ENCODE results near the gene NLRP5. TPM values are rescaled to one million over a fixed set of nuclear protein-coding genes. Genes with fewer than 3 reads are reported as not detected.

The NLRP5 gene
- total and polyA plus RNA-seq, 9 donors = 0.17 to 2.7 (median 0.52) TPM; not detected in 6

DNA sequence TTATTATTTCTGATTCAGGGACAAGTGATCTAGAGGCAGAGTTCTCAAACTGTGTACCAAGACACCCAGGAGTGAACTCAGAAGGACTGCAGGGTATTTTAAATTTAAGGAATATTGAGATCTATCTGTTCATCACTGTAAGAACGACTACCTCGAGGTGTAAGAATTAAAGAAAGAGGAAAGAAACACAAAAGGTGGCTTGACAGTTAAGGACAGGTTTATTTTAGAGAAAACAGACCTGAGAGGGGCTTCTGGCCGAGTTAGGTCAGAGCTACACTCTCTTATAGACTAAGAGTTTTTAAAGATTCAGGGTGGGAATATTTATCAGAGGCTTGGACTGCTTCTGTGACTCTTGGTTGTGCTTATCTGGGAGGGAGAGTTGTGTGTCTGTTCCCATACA, 12.6 kb upstream of the NLRP5 start:
- Histone ChIP-seq H3K4me1 (ENCODE audit: insufficient read depth) (no peaks in the 10 kb centered on the region), H3K4me3 (no peak overlapping the region), H3K27me3 (no peaks in the 10 kb centered on the region), H3K36me3 (no peaks in the 10 kb centered on the region), H3K27ac (no peak overlapping the region), H3K9me3 (no peaks in the 10 kb centered on the region)
- WGBS, 3 donors = 36 to 48% (median 36%) methylated on average over 3 of the region's 3 CpGs
- TF ChIP-seq EP300 (IDR thresholded peaks at IDR 0.05) (no peak), POLR2A (IDR thresholded peaks at IDR 0.05) (no peak)
- TF ChIP-seq, protein P1, sequence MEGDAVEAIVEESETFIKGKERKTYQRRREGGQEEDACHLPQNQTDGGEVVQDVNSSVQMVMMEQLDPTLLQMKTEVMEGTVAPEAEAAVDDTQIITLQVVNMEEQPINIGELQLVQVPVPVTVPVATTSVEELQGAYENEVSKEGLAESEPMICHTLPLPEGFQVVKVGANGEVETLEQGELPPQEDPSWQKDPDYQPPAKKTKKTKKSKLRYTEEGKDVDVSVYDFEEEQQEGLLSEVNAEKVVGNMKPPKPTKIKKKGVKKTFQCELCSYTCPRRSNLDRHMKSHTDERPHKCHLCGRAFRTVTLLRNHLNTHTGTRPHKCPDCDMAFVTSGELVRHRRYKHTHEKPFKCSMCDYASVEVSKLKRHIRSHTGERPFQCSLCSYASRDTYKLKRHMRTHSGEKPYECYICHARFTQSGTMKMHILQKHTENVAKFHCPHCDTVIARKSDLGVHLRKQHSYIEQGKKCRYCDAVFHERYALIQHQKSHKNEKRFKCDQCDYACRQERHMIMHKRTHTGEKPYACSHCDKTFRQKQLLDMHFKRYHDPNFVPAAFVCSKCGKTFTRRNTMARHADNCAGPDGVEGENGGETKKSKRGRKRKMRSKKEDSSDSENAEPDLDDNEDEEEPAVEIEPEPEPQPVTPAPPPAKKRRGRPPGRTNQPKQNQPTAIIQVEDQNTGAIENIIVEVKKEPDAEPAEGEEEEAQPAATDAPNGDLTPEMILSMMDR (IDR thresholded peaks at IDR 0.05) = no peak
- no peak for DNase-seq
- intact Hi-C loops (cut with DNase I) = no loop called here

DNA sequence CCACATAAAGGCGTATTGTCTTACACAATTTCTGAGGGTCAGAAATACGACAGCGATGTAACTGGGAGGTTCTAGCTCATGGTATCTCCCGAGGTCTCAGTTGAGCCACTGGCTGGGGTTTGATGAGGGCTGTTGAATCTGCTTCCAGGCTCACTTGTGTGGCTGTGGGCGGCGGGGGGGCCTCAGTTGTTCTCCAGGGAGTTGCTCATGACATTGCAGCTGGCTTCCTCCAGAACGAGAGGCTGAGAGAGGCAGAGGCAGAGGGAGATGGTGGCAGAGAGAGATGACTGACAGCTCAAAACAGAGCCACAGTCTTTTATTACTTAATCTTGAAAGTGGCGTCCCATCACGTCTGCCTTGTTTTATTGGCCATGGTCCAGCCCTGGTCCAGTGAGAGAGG, 6.2 kb upstream of the NLRP5 start:
- H3K9me3 ChIP-seq = no peaks in the 10 kb centered on the region
- no peak overlapping the region for H3K4me3 ChIP-seq
- no peak for TF ChIP-seq POLR2A (IDR thresholded peaks at IDR 0.05)
- TF ChIP-seq EP300 (IDR thresholded peaks at IDR 0.05) = no peak
- TF ChIP-seq, protein P1 (IDR thresholded peaks at IDR 0.05) = no peak
- no peak for DNase-seq
- WGBS, 3 donors = 67 to 75% (median 73%) methylated on average over 9 of the region's 9 CpGs
- no peaks in the 10 kb centered on the region for H3K27me3 ChIP-seq
- H3K27ac ChIP-seq = no peak overlapping the region
- intact Hi-C loops (cut with DNase I) = no loop called here
- H3K36me3 ChIP-seq = no peaks in the 10 kb centered on the region
- H3K4me1 ChIP-seq (ENCODE audit: insufficient read depth) = no peaks in the 10 kb centered on the region

DNA sequence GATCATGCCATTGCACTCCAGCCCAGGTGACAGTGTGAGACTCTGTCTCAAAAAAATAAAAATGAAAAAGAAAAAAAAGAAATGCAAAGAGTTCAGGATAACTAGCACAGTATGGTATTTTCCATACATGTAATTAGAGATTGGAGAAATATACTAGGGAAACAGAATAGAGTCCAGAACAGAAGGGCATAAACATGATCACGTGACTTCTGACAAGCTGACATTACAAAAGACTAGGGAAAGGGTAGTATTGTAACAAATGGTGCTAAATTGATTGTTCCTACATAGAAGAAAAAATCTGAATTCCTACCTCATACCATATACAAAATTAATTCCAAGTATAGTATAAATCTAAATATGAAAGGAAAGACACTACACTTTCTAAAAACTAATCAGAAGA, 1.3 kb upstream of the NLRP5 start:
- intact Hi-C loops (cut with DNase I) = no loop called here
- Histone ChIP-seq H3K9me3 (no peaks in the 10 kb centered on the region), H3K4me1 (ENCODE audit: insufficient read depth) (no peaks in the 10 kb centered on the region), H3K36me3 (no peaks in the 10 kb centered on the region), H3K27ac (no peak overlapping the region), H3K27me3 (no peaks in the 10 kb centered on the region), H3K4me3 (no peak overlapping the region)
- 65 to 73% (median 67%) methylated on average over 1 of the region's 1 CpG for WGBS, 3 donors
- no peak for DNase-seq
- TF ChIP-seq, protein P1 (IDR thresholded peaks at IDR 0.05) = no peak
- TF ChIP-seq EP300 (IDR thresholded peaks at IDR 0.05) (no peak), POLR2A (IDR thresholded peaks at IDR 0.05) (no peak)

DNA sequence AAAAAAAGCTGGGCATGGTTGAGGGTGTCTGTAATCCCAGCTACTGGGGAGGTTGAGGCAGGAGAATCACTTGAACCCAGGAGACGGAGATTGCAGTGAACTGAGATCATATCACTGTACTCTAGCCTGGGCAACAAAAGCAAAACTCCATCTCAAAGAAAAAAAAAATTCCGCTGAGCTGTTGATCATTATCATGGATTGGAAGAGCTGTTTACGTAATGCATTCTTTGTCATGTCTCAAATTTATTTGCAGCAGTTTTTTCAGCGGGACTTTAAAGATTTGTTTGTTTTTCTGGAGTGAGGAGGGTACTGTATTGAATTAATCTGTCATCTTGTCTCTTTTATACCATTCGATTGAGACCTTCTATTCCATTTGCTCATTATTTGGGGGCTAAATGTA, 4.3 kb downstream of the NLRP5 start:
- Histone ChIP-seq H3K9me3 (no peaks in the 10 kb centered on the region), H3K4me1 (ENCODE audit: insufficient read depth) (no peaks in the 10 kb centered on the region), H3K27me3 (no peaks in the 10 kb centered on the region), H3K27ac (no peak overlapping the region), H3K4me3 (no peak overlapping the region), H3K36me3 (no peaks in the 10 kb centered on the region)
- WGBS, 3 donors = 75 to 83% (median 77%) methylated on average over 5 of the region's 5 CpGs
- TF ChIP-seq EP300 (IDR thresholded peaks at IDR 0.05) (no peak), POLR2A (IDR thresholded peaks at IDR 0.05) (no peak)
- TF ChIP-seq, protein P1 (IDR thresholded peaks at IDR 0.05) = no peak
- DNase-seq = no peak
- intact Hi-C loops (cut with DNase I) = no loop called here

DNA sequence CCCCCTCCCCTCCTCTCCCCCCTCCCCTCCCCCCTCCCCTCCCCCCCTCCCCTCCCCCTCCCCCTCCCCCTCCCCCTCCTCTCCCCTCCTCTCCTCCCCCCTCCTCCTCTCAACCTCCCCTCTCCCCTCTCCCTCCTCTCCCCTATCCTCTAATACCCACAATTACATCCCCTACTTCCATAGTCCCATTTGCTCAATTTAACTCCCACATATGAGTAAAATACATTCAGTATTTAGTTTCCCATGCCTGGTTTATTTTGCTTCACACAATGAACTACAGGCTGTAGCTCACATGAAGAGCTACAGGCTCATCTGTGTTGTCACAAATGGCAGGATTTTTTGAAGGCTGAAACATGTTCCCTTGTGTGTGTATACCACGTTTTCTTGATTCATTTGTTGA, 6.9 kb downstream of the NLRP5 start:
- Histone ChIP-seq H3K27ac (no peak overlapping the region), H3K9me3 (no peaks in the 10 kb centered on the region), H3K4me1 (ENCODE audit: insufficient read depth) (no peaks in the 10 kb centered on the region), H3K36me3 (no peaks in the 10 kb centered on the region), H3K27me3 (no peaks in the 10 kb centered on the region), H3K4me3 (no peak overlapping the region)
- WGBS, 3 donors = 24 to 57% (median 33%) methylated on average over 1 of the region's 1 CpG
- intact Hi-C loops (cut with DNase I) = no loop called here
- no peak for DNase-seq
- TF ChIP-seq, protein P1 (IDR thresholded peaks at IDR 0.05) = no peak
- TF ChIP-seq POLR2A (IDR thresholded peaks at IDR 0.05) (no peak), EP300 (IDR thresholded peaks at IDR 0.05) (no peak)
